Omental fat pad (tissue), 4 donors: ENCODE results near the gene MAN1A2. TPM values are rescaled to one million over a fixed set of nuclear protein-coding genes. Genes with fewer than 3 reads are reported as not detected.

Experiments used
- ATAC-seq: fragments of 150-250 bp; one replicate; pipeline ENCODE4 v1.9.1; 2016; ENCODE audit warnings: mild to moderate bottlenecking, moderate library complexity; ENCODE audit not compliant: low FRiP score
- DNase-seq: peaks from one replicate; pipeline ENCODE4 v3.0.0-alpha.2; 2019; ENCODE audit warnings: low spot score
- CTCF ChIP-seq, 3 donors: fragments of 450-650 bp; IDR thresholded peaks; one replicate each; pipeline ENCODE4 v1.5.1; 2016 to 2017; ENCODE audit warnings: antibody characterized with exemption in 3 of 3, mild to moderate bottlenecking in 3 of 3, moderate library complexity in 2 of 3
- total RNA-seq, 4 donors: library from RNA; depleted of rRNA; stranded (reverse); fragments of >200 nt; gene quantifications; one replicate each; pipeline ENCODE4 v1.1.0, GENCODE V29; 2016

MAN1A2 gene
- total RNA-seq, 4 donors from 2014 or later, result 32.9 to 50.7 (median 42.1) TPM

- ATAC-seq, result no peak
- no peak for TF ChIP-seq CTCF (IDR thresholded peaks at IDR 0.05)
- no peak for DNase-seq
Measured at GRCh38 chr1:117564227-117565075, 197.2 kb downstream of the MAN1A2 start.

- TF ChIP-seq CTCF (IDR thresholded peaks at IDR 0.05), result no peak
- DNase-seq (no peak), ATAC-seq (no peak)
Measured at GRCh38 chr1:117565076-117565556, 197.9 kb downstream of the MAN1A2 start.

GRCh38 chr1:117565745-117566455 lies 198.7 kb downstream of the MAN1A2 start:
- ATAC-seq (no peak), DNase-seq (no peak)
- no peak for TF ChIP-seq CTCF (IDR thresholded peaks at IDR 0.05)

- DNase-seq, result no peak
- no peak for TF ChIP-seq CTCF (IDR thresholded peaks at IDR 0.05)
Measured at GRCh38 chr1:117566556-117566955, 199.3 kb downstream of the MAN1A2 start.

GRCh38 chr1:117567435-117567834 lies 200.2 kb downstream of the MAN1A2 start:
- no peak for ATAC-seq
- DNase-seq, result no peak

More at GRCh38 chr1:117566556-117566955, 199.3 kb downstream of the MAN1A2 start:
- no peak for ATAC-seq

GRCh38 chr1:117567976-117568375 lies 200.7 kb downstream of the MAN1A2 start:
- no peak for TF ChIP-seq CTCF (IDR thresholded peaks at IDR 0.05)
- no peak for DNase-seq
- ATAC-seq, result no peak

More at GRCh38 chr1:117567435-117567834, 200.2 kb downstream of the MAN1A2 start:
- no peak for TF ChIP-seq CTCF (IDR thresholded peaks at IDR 0.05)
